T-helper 1 cell treated with Interleukin-12 subunit alpha and Interleukin-12 subunit beta and Interleukin-4 antibody, amounts not matched to agents 30 μg/mL and 1 μg/mL, for 36 hours (primary cell): Measurements from ENCODE around the gene ZNF480.
A peak's percentile ranks its signal among the peaks of the same experiment; 100 is the strongest.
"Not testable (repeated sequence)": the region's sequence is repeated elsewhere in the genome, so short reads cannot be mapped to it uniquely, and the experiment has no call there.

Experiments used
- H3K27ac Mint-ChIP-seq: one replicate; pipeline ENCODE4 v1.8.0; 2021; ENCODE audit warnings: mild to moderate bottlenecking, mixed read lengths
- H3K27me3 Mint-ChIP-seq: one replicate; pipeline ENCODE4 v1.8.0; 2021; ENCODE audit warnings: low read depth, mixed read lengths
- H3K36me3 Mint-ChIP-seq: one replicate; pipeline ENCODE4 v1.8.0; 2021; ENCODE audit warnings: low read depth, mixed read lengths
- H3K4me1 Mint-ChIP-seq: one replicate; pipeline ENCODE4 v1.8.0; 2021; ENCODE audit warnings: low read depth, mixed read lengths
- H3K4me3 Mint-ChIP-seq: one replicate; pipeline ENCODE4 v1.8.0; 2021; ENCODE audit warnings: mild to moderate bottlenecking, moderate library complexity, mixed read lengths
- H3K9me3 Mint-ChIP-seq: one replicate; pipeline ENCODE4 v1.8.0; 2021; ENCODE audit warnings: mixed read lengths

ZNF480 gene

GRCh38 chr19:52297601-52298364 lies 814 bp downstream of the ZNF480 start:
- H3K27me3 Mint-ChIP-seq: no peaks in the 10 kb centered on the region
- peak overlapping the region; percentile 98 for H3K4me3 Mint-ChIP-seq
- H3K9me3 Mint-ChIP-seq: peaks cover 58% of the 10 kb centered on the region
- peak overlapping the region; percentile 100 for H3K27ac Mint-ChIP-seq
- peaks cover 19% of the 10 kb centered on the region for H3K4me1 Mint-ChIP-seq
- H3K36me3 Mint-ChIP-seq: peaks cover 66% of the 10 kb centered on the region

- H3K4me1 Mint-ChIP-seq: no peaks in the 10 kb centered on the region
- H3K4me3 Mint-ChIP-seq: no peak overlapping the region
- H3K36me3 Mint-ChIP-seq: peaks cover 77% of the 10 kb centered on the region
- H3K9me3 Mint-ChIP-seq: peaks cover 85% of the 10 kb centered on the region
- H3K27ac Mint-ChIP-seq: no peak overlapping the region
- H3K27me3 Mint-ChIP-seq: no peaks in the 10 kb centered on the region
These were observed 10.3 kb downstream of the ZNF480 start for GRCh38 chr19:52307275-52307674.

- no peaks in the 10 kb centered on the region for H3K4me1 Mint-ChIP-seq
- no peaks in the 10 kb centered on the region for H3K27me3 Mint-ChIP-seq
- peaks cover 62% of the 10 kb centered on the region for H3K36me3 Mint-ChIP-seq
- H3K27ac Mint-ChIP-seq: no peak overlapping the region
- H3K4me3 Mint-ChIP-seq: no peak overlapping the region
- peaks cover 82% of the 10 kb centered on the region for H3K9me3 Mint-ChIP-seq
These were observed 25.5 kb downstream of the ZNF480 start for GRCh38 chr19:52322429-52322828.

- peaks cover 7% of the 10 kb centered on the region for H3K4me1 Mint-ChIP-seq
These were observed 34.8 kb downstream of the ZNF480 start for GRCh38 chr19:52331757-52332156.

GRCh38 chr19:52335768-52336116 lies 38.8 kb downstream of the ZNF480 start:
- peaks cover 13% of the 10 kb centered on the region for H3K36me3 Mint-ChIP-seq
- H3K9me3 Mint-ChIP-seq: peaks cover 74% of the 10 kb centered on the region

More at GRCh38 chr19:52331757-52332156, 34.8 kb downstream of the ZNF480 start:
- Mint-ChIP-seq H3K27ac (no peak overlapping the region), H3K36me3 (peaks cover 10% of the 10 kb centered on the region), H3K9me3 (peaks cover 64% of the 10 kb centered on the region), H3K4me3 (no peak overlapping the region), H3K27me3 (no peaks in the 10 kb centered on the region)

GRCh38 chr19:52336117-52336790 lies 39.3 kb downstream of the ZNF480 start, which contains the start of gene ZNF610:
Gene ZNF610, plus strand, starts transcription at chr19:52336243. Its CDS starts 12,930 bp downstream, at chr19:52349173.
- Mint-ChIP-seq H3K27me3 (no peaks in the 10 kb centered on the region), H3K36me3 (peaks cover 11% of the 10 kb centered on the region), H3K27ac (peak within 1 kb of the TSS; percentile 90), H3K4me3 (peak within 1 kb of the TSS; percentile 87), H3K4me1 (peaks cover 10% of the 10 kb centered on the region), H3K9me3 (peaks cover 69% of the 10 kb centered on the region)

More at GRCh38 chr19:52335768-52336116, 38.8 kb downstream of the ZNF480 start:
- no peaks in the 10 kb centered on the region for H3K27me3 Mint-ChIP-seq
- H3K4me1 Mint-ChIP-seq: peaks cover 10% of the 10 kb centered on the region
- H3K4me3 Mint-ChIP-seq: peak overlapping the region; percentile 87
- H3K27ac Mint-ChIP-seq: peak overlapping the region; percentile 90

GRCh38 chr19:52336791-52337381 lies 39.9 kb downstream of the ZNF480 start:
- peak overlapping the region; percentile 87 for H3K4me3 Mint-ChIP-seq
- H3K9me3 Mint-ChIP-seq: peaks cover 64% of the 10 kb centered on the region
- H3K27me3 Mint-ChIP-seq: no peaks in the 10 kb centered on the region
- peaks cover 10% of the 10 kb centered on the region for H3K36me3 Mint-ChIP-seq
- H3K27ac Mint-ChIP-seq: peak overlapping the region; percentile 87
- peaks cover 10% of the 10 kb centered on the region for H3K4me1 Mint-ChIP-seq

- Mint-ChIP-seq H3K4me1 (peaks cover 10% of the 10 kb centered on the region), H3K36me3 (peaks cover 10% of the 10 kb centered on the region), H3K9me3 (peaks cover 47% of the 10 kb centered on the region)
- H3K4me3 Mint-ChIP-seq, H3K27me3 Mint-ChIP-seq, H3K27ac Mint-ChIP-seq: not testable (repeated sequence)
These were observed 42.1 kb downstream of the ZNF480 start for GRCh38 chr19:52339022-52339421.

- H3K27ac Mint-ChIP-seq: no peak overlapping the region
- H3K4me1 Mint-ChIP-seq: no peaks in the 10 kb centered on the region
- no peaks in the 10 kb centered on the region for H3K27me3 Mint-ChIP-seq
- H3K9me3 Mint-ChIP-seq: peaks cover 39% of the 10 kb centered on the region
- H3K4me3 Mint-ChIP-seq: no peak overlapping the region
- H3K36me3 Mint-ChIP-seq: peaks cover 2% of the 10 kb centered on the region
These were observed 46.6 kb downstream of the ZNF480 start for GRCh38 chr19:52343548-52343947.

- Mint-ChIP-seq H3K36me3 (peaks cover 6% of the 10 kb centered on the region), H3K9me3 (peaks cover 36% of the 10 kb centered on the region), H3K27ac (no peak overlapping the region), H3K27me3 (no peaks in the 10 kb centered on the region), H3K4me1 (no peaks in the 10 kb centered on the region), H3K4me3 (no peak overlapping the region)
These were observed 48.2 kb downstream of the ZNF480 start for GRCh38 chr19:52345162-52345561.

- H3K4me3 Mint-ChIP-seq: no peak overlapping the region
- no peaks in the 10 kb centered on the region for H3K27me3 Mint-ChIP-seq
- H3K27ac Mint-ChIP-seq: no peak overlapping the region
- H3K9me3 Mint-ChIP-seq: peaks cover 59% of the 10 kb centered on the region
- no peaks in the 10 kb centered on the region for H3K4me1 Mint-ChIP-seq
- peaks cover 17% of the 10 kb centered on the region for H3K36me3 Mint-ChIP-seq
These were observed 54.5 kb downstream of the ZNF480 start for GRCh38 chr19:52351512-52351911.

GRCh38 chr19:52366414-52366824 lies 69.5 kb downstream of the ZNF480 start:
- no peaks in the 10 kb centered on the region for H3K27me3 Mint-ChIP-seq
- peaks cover 60% of the 10 kb centered on the region for H3K9me3 Mint-ChIP-seq
- peaks cover 6% of the 10 kb centered on the region for H3K4me1 Mint-ChIP-seq
- no peak overlapping the region for H3K4me3 Mint-ChIP-seq
- peaks cover 24% of the 10 kb centered on the region for H3K36me3 Mint-ChIP-seq
- no peak overlapping the region for H3K27ac Mint-ChIP-seq

GRCh38 chr19:52369559-52370340 lies 72.8 kb downstream of the ZNF480 start, which contains the start of gene ZNF880:
Gene ZNF880, plus strand, starts transcription at chr19:52369923. Its CDS starts 43 bp downstream, at chr19:52369966.
- peaks cover 65% of the 10 kb centered on the region for H3K9me3 Mint-ChIP-seq
- peaks cover 38% of the 10 kb centered on the region for H3K36me3 Mint-ChIP-seq
- H3K27ac Mint-ChIP-seq: peak within 1 kb of the TSS; percentile 89
- H3K27me3 Mint-ChIP-seq: no peaks in the 10 kb centered on the region
- peaks cover 6% of the 10 kb centered on the region for H3K4me1 Mint-ChIP-seq
- H3K4me3 Mint-ChIP-seq: peak within 1 kb of the TSS; percentile 84

GRCh38 chr19:52370341-52370710 lies 73.4 kb downstream of the ZNF480 start:
- H3K4me1 Mint-ChIP-seq: peaks cover 6% of the 10 kb centered on the region
- H3K27ac Mint-ChIP-seq: peak overlapping the region; percentile 89
- H3K4me3 Mint-ChIP-seq: peak overlapping the region; percentile 84
- H3K27me3 Mint-ChIP-seq: no peaks in the 10 kb centered on the region
- H3K9me3 Mint-ChIP-seq: peaks cover 67% of the 10 kb centered on the region
- peaks cover 39% of the 10 kb centered on the region for H3K36me3 Mint-ChIP-seq
